WTC11 (cell line): ENCODE data around the gene BICD1. TPM values are rescaled to one million over a fixed set of nuclear protein-coding genes. Genes with fewer than 3 reads are reported as not detected.
A peak's percentile ranks its signal among the peaks of the same experiment; 100 is the strongest.

Source experiments
- ATAC-seq: fragments of 200-7000 bp; cut with Tn5 transposase; 2 replicates; pipeline ENCODE4 v1.10.0; 2021; ENCODE audit warnings: mild to moderate bottlenecking, moderate library complexity
- CTCF ChIA-PET: fragments of 300-600 bp; sonication (Branson Sonifier 250); formaldehyde crosslinking; loops from one replicate; lab custom pipeline; 2021; ENCODE audit warnings: antibody characterized with exemption; lab: Charles Lee
- POLR2A ChIA-PET: fragments of 350-600 bp; sonication (Branson Sonifier 250); formaldehyde crosslinking; loops from one replicate; lab custom pipeline; 2021; ENCODE audit warnings: antibody characterized with exemption; lab: Charles Lee
- DNase-seq: peaks from one replicate; pipeline ENCODE4 v3.0.0; 2021; ENCODE audit warnings: low spot score
- H3K27ac Mint-ChIP-seq: 2 replicates; pipeline ENCODE4 v1.8.0; 2021; ENCODE audit warnings: mixed read lengths
- H3K27me3 Mint-ChIP-seq: 2 replicates; pipeline ENCODE4 v1.8.0; 2021; ENCODE audit warnings: low read depth, mild to moderate bottlenecking, moderate library complexity, mixed read lengths
- H3K36me3 Mint-ChIP-seq: 2 replicates; pipeline ENCODE4 v1.8.0; 2021; ENCODE audit warnings: mixed read lengths
- H3K4me1 Mint-ChIP-seq: 2 replicates; pipeline ENCODE4 v1.8.0; 2022; ENCODE audit warnings: mixed read lengths
- H3K4me3 Mint-ChIP-seq: 2 replicates; pipeline ENCODE4 v1.8.0; 2021; ENCODE audit warnings: mild to moderate bottlenecking, moderate library complexity, mixed read lengths
- H3K9me3 Mint-ChIP-seq: 2 replicates; pipeline ENCODE4 v1.8.0; 2021; ENCODE audit warnings: mixed read lengths
- ATF1 ChIP-seq: sonication (generic); formaldehyde crosslinking; IDR thresholded peaks from 2 replicates; pipeline ENCODE4 v1.8.1; 2023; ENCODE audit warnings: mild to moderate bottlenecking, moderate library complexity, missing genetic modification reagents
- CBFB ChIP-seq: sonication (generic); formaldehyde crosslinking; IDR thresholded peaks from 2 replicates; pipeline ENCODE4 v1.8.1; 2022; ENCODE audit warnings: mild to moderate bottlenecking, low read depth, missing genetic modification reagents
- ELF4 ChIP-seq: sonication (generic); formaldehyde crosslinking; IDR thresholded peaks from 2 replicates; pipeline ENCODE4 v1.8.1; 2022; ENCODE audit warnings: low read depth, mild to moderate bottlenecking, moderate library complexity, missing genetic modification reagents
- FOXK1 ChIP-seq: sonication (generic); formaldehyde crosslinking; IDR thresholded peaks from 2 replicates; pipeline ENCODE4 v1.8.0; 2022; ENCODE audit warnings: mild to moderate bottlenecking, moderate library complexity, missing genetic modification reagents
- FOXP1 ChIP-seq: sonication (generic); formaldehyde crosslinking; IDR thresholded peaks from 2 replicates; pipeline ENCODE4 v1.8.0; 2022; ENCODE audit warnings: missing genetic modification reagents, mild to moderate bottlenecking, moderate library complexity, borderline replicate concordance
- GTF2I ChIP-seq: fragments of 250-450 bp; sonication (Bioruptor Pico); conservative IDR thresholded peaks from 2 replicates; pipeline ENCODE4 v1.4.0; 2021; ENCODE audit warnings: mild to moderate bottlenecking
- HMGA2 ChIP-seq: fragments of 250-450 bp; sonication (Bioruptor Pico); IDR thresholded peaks from 2 replicates; pipeline ENCODE4 v1.4.0; 2021; ENCODE audit warnings: mild to moderate bottlenecking, moderate library complexity
- RELA ChIP-seq: sonication (generic); formaldehyde crosslinking; IDR thresholded peaks from 2 replicates; pipeline ENCODE4 v1.8.1; 2022; ENCODE audit warnings: missing genetic modification reagents, mild to moderate bottlenecking, borderline replicate concordance
- SP1 ChIP-seq: sonication (generic); formaldehyde crosslinking; conservative IDR thresholded peaks from 2 replicates; pipeline ENCODE4 v1.8.1; 2022; ENCODE audit warnings: missing genetic modification reagents
- ZNF138 ChIP-seq: sonication (generic); formaldehyde crosslinking; conservative IDR thresholded peaks from 2 replicates; pipeline ENCODE4 v1.8.1; 2022; ENCODE audit warnings: mild to moderate bottlenecking, moderate library complexity, missing genetic modification reagents
- ZNF671 ChIP-seq: fragments of 250-450 bp; sonication (Bioruptor Pico); IDR thresholded peaks from 2 replicates; pipeline ENCODE4 v1.8.0; 2021; ENCODE audit warnings: mild to moderate bottlenecking
- total RNA-seq: library from RNA; stranded (reverse); gene quantifications from 3 replicates; pipeline ENCODE4 v1.2.3, GENCODE V29; 2021
- TF ChIP-seq, protein P1 (sequence below): sonication (generic); formaldehyde crosslinking; IDR thresholded peaks from 2 replicates; pipeline ENCODE4 v1.8.0; 2023; ENCODE audit warnings: missing genetic modification reagents
- TF ChIP-seq, protein P2 (sequence below): sonication (generic); formaldehyde crosslinking; IDR thresholded peaks from 2 replicates; pipeline ENCODE4 v1.8.1; 2022; ENCODE audit warnings: missing genetic modification reagents, borderline replicate concordance
- TF ChIP-seq, protein P3 (sequence below): fragments of 200-600 bp; IDR thresholded peaks from 2 replicates; pipeline ENCODE4 v1.8.0; 2022; ENCODE audit warnings: antibody characterized with exemption
- TF ChIP-seq, protein P4 (sequence below): sonication (generic); formaldehyde crosslinking; IDR thresholded peaks from 2 replicates; pipeline ENCODE4 v1.8.0; 2022; ENCODE audit warnings: mild to moderate bottlenecking, missing genetic modification reagents

Gene BICD1
- total RNA-seq, 1 experiment from 2014 or later = 69.4 TPM

DNA sequence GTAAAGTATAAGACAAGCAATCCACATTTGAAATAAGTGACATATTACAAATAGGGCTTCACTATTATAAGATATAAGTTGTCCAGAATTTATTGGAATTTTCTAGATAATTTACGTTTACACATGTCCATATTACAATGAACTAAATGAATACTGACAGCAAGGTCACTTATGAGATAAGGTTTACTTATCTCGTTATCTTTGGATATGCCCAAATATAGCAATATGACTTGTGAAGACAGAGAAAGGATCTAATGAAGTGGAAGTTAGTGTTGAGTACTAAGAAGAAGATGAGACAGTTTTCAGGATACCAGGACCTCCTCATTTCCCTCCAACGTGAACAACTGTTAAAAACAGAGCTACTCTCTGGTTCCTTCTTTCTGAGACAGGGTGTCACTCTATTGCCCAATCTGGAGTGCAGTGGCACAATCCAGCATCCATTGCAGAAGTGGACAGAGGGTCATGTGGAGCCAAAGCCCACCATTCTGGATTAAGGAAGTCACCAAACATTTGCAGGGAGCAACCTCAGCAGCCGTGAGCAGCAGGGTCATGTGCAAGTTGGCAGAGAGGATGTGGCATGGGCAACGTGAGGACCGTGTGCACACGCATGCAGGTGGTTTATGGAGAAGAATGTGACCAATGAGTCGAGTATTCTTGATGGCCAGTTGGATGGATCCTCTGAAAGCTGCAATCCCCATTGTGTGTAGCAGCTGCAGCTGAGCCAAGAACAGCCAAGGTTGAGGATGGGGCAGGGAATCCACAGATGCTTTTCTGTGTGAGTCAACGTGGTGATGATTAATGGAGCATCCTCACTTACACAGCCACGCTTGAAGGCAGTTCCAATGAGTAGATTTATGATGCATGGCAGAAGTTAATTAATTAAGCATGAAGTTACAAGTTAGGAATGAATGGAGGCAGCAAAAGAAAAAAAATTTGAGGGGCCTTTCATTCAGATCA lies 111.0 kb downstream of the BICD1 start:
- TF ChIP-seq SP1 (CRISPR knock-in tag) (no peak), ELF4 (no peak), HMGA2 (no peak), ATF1 (CRISPR knock-in tag) (no peak), FOXK1 (no peak), ZNF138 (CRISPR knock-in tag) (no peak), CBFB (CRISPR knock-in tag) (no peak), FOXP1 (CRISPR knock-in tag) (no peak)
- TF ChIP-seq, protein P1, sequence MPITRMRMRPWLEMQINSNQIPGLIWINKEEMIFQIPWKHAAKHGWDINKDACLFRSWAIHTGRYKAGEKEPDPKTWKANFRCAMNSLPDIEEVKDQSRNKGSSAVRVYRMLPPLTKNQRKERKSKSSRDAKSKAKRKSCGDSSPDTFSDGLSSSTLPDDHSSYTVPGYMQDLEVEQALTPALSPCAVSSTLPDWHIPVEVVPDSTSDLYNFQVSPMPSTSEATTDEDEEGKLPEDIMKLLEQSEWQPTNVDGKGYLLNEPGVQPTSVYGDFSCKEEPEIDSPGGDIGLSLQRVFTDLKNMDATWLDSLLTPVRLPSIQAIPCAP = no peak
- peaks cover 11% of the 10 kb centered on the region for H3K9me3 Mint-ChIP-seq
- H3K27me3 Mint-ChIP-seq = no peaks in the 10 kb centered on the region
- no peak for ATAC-seq
- DNase-seq = no peak
- CTCF ChIA-PET = no interaction called here
- no peak overlapping the region for H3K27ac Mint-ChIP-seq
- peaks cover 37% of the 10 kb centered on the region for H3K36me3 Mint-ChIP-seq
- H3K4me3 Mint-ChIP-seq = no peak overlapping the region
- H3K4me1 Mint-ChIP-seq = no peaks in the 10 kb centered on the region
- POLR2A ChIA-PET = no interaction called here

DNA sequence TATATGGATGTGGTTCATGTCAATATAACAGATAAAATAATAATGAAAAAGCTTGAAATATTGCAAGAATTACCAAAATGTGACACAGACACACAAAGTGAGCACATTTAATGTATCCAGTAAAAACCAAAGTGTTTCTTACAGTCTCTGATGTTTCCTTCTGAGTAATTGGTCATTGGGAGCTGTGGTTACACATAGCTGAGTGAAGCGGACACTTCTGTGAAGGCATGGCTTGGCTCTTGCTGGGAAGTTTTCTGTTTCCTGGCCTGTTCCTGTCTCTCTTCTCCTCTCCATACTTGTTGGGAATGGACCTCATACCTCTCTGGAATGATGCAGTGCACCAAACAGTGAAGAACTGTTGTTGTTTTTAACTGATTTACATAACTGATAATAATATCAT lies 117.3 kb downstream of the BICD1 start:
- Mint-ChIP-seq H3K4me1 (no peaks in the 10 kb centered on the region), H3K9me3 (peaks cover 3% of the 10 kb centered on the region), H3K36me3 (peaks cover 29% of the 10 kb centered on the region), H3K27ac (peak overlapping the region; percentile 66; the same call in 1 of the 2 replicates), H3K27me3 (no peaks in the 10 kb centered on the region), H3K4me3 (no peak overlapping the region)
- no peak for DNase-seq
- no peak for ATAC-seq
- CTCF ChIA-PET = interaction anchor here (1.3 kb wide), 1 partner anchor 88 kb away, joined by 4 read pairs; no protein-coding TSS in a partner anchor
- TF ChIP-seq, protein P2, sequence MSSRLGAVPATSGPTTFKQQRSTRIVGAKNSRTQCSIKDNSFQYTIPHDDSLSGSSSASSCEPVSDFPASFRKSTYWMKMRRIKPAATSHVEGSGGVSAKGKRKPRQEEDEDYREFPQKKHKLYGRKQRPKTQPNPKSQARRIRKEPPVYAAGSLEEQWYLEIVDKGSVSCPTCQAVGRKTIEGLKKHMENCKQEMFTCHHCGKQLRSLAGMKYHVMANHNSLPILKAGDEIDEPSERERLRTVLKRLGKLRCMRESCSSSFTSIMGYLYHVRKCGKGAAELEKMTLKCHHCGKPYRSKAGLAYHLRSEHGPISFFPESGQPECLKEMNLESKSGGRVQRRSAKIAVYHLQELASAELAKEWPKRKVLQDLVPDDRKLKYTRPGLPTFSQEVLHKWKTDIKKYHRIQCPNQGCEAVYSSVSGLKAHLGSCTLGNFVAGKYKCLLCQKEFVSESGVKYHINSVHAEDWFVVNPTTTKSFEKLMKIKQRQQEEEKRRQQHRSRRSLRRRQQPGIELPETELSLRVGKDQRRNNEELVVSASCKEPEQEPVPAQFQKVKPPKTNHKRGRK = no peak
- no peak for TF ChIP-seq FOXK1
- TF ChIP-seq RELA = no peak
- no peak for TF ChIP-seq ZNF671 (CRISPR knock-in tag)
- TF ChIP-seq, protein P3, sequence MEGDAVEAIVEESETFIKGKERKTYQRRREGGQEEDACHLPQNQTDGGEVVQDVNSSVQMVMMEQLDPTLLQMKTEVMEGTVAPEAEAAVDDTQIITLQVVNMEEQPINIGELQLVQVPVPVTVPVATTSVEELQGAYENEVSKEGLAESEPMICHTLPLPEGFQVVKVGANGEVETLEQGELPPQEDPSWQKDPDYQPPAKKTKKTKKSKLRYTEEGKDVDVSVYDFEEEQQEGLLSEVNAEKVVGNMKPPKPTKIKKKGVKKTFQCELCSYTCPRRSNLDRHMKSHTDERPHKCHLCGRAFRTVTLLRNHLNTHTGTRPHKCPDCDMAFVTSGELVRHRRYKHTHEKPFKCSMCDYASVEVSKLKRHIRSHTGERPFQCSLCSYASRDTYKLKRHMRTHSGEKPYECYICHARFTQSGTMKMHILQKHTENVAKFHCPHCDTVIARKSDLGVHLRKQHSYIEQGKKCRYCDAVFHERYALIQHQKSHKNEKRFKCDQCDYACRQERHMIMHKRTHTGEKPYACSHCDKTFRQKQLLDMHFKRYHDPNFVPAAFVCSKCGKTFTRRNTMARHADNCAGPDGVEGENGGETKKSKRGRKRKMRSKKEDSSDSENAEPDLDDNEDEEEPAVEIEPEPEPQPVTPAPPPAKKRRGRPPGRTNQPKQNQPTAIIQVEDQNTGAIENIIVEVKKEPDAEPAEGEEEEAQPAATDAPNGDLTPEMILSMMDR = no peak
- TF ChIP-seq, protein P4, sequence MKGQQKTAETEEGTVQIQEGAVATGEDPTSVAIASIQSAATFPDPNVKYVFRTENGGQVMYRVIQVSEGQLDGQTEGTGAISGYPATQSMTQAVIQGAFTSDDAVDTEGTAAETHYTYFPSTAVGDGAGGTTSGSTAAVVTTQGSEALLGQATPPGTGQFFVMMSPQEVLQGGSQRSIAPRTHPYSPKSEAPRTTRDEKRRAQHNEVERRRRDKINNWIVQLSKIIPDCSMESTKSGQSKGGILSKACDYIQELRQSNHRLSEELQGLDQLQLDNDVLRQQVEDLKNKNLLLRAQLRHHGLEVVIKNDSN = no peak
- POLR2A ChIA-PET = interaction anchor here (0.6 to 0.7 kb wide), 2 partner anchors 216 to 574 kb away, joined by 3 to 4 read pairs; no protein-coding TSS in a partner anchor

DNA sequence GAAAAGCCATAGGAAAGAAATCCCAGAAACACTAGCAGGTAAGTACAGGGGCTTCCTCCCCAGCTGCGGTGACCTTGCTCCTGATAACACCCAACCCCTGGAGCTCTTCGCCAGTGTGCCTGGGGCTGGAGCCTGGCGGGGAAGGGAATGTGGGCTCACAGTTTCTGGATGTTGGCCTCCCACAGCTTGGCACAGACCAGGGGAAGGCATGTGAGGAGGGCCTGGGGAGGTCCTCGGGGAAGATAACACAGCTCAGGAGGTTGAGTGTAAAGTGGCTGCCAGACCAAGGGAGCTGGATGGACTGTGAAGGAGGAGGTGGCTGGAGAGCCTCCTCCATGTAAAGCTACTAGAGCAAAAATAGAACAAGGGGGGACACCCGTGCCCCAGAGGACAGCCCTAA lies 120.1 kb downstream of the BICD1 start:
- DNase-seq (no peak), ATAC-seq (no peak)
- Mint-ChIP-seq H3K27ac (0 out of 2 replicates have a peak overlapping the region, but pooled peaks have one; percentile 38), H3K4me3 (no peak overlapping the region), H3K4me1 (no peaks in the 10 kb centered on the region), H3K9me3 (no peaks in the 10 kb centered on the region), H3K36me3 (peaks cover 21% of the 10 kb centered on the region), H3K27me3 (no peaks in the 10 kb centered on the region)
- CTCF ChIA-PET = no interaction called here
- no peak for TF ChIP-seq GTF2I (CRISPR knock-in tag)
- TF ChIP-seq, protein P3 = no peak
- POLR2A ChIA-PET = no interaction called here
